DMS 273 (cell line): ENCODE data around the gene GALNT13.
"Not testable (repeated sequence)": the region's sequence is repeated elsewhere in the genome, so short reads cannot be mapped to it uniquely, and the experiment has no call there.

ENCODE experiments used
- DNase-seq: peaks from one replicate; lab custom pipeline; 2025; ENCODE audit not compliant: unreplicated experiment; lab: John Stamatoyannopoulos, UW

Gene GALNT13

GRCh38 chr2:154462634-154463033, 590.9 kb downstream of the GALNT13 start:
- DNase-seq: no peak

GRCh38 chr2:154466226-154466625, 594.5 kb downstream of the GALNT13 start:
- no peak for DNase-seq

GRCh38 chr2:154470376-154470775, 598.7 kb downstream of the GALNT13 start:
- DNase-seq: no peak

- DNase-seq: not testable (repeated sequence)
Observed at GRCh38 chr2:154471492-154471891, 599.8 kb downstream of the GALNT13 start.

GRCh38 chr2:154477319-154477718, 605.6 kb downstream of the GALNT13 start:
- DNase-seq: no peak

GRCh38 chr2:154480521-154480920, 608.8 kb downstream of the GALNT13 start:
- peak; percentile 2 for DNase-seq

- no peak for DNase-seq
Observed at GRCh38 chr2:154481336-154481735, 609.6 kb downstream of the GALNT13 start.

GRCh38 chr2:154484338-154485099, 612.8 kb downstream of the GALNT13 start:
- peak; percentile 10 for DNase-seq

- no peak for DNase-seq
Observed at GRCh38 chr2:154488801-154489200, 617.1 kb downstream of the GALNT13 start.

GRCh38 chr2:154489266-154489858, 617.6 kb downstream of the GALNT13 start:
- no peak for DNase-seq

GRCh38 chr2:154490530-154490929, 618.8 kb downstream of the GALNT13 start:
- no peak for DNase-seq

GRCh38 chr2:154495455-154495868, 623.7 kb downstream of the GALNT13 start:
- DNase-seq: no peak

GRCh38 chr2:154497019-154497418, 625.3 kb downstream of the GALNT13 start:
- DNase-seq: no peak
